NOMO-1 (cell line): ENCODE data around the gene ITGA7.

ENCODE experiments used
- DNase-seq, 2 experiments: peaks; one replicate each; lab custom pipeline; 2025; ENCODE audit not compliant: unreplicated experiment in 2 of 2; lab: John Stamatoyannopoulos, UW

Gene ITGA7

GRCh38 chr12:55718624-55719275 is 11.0 kb upstream of the ITGA7 start:
- no peak for DNase-seq

DNA sequence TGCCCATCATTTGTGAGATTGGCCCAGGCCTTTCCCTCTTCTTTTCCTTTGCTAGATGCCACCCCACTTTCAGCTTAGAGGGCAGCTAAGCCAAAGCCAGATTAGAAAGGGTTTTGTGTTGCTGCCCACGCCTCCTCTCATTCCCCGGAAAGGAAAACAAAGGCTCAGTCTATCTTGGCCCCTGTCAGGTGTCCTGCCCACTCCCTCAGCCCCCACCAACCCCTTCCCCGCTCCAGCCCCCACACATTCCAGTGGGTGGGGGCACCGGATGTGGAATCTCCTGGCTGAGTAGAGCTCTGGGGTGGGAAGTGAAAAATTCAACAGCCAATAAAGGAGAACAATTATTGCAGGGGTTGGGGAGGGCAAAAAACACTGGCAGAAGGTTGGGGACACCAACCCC is 10.3 kb upstream of the ITGA7 start:
- no peak for DNase-seq

GRCh38 chr12:55717011-55718007 is 9.6 kb upstream of the ITGA7 start:
- DNase-seq: no peak

GRCh38 chr12:55716582-55716957 is 8.9 kb upstream of the ITGA7 start:
- peak; percentile 70 to 76 for DNase-seq

GRCh38 chr12:55715833-55716581 is 8.3 kb upstream of the ITGA7 start, which contains the start of gene BLOC1S1:
Gene BLOC1S1 (plus strand): TSS chr12:55716046. CDS start chr12:55716052, 6 bp downstream.
- DNase-seq: peak; percentile 78 to 92

GRCh38 chr12:55715169-55715764 is 7.6 kb upstream of the ITGA7 start:
- DNase-seq: no peak

DNA sequence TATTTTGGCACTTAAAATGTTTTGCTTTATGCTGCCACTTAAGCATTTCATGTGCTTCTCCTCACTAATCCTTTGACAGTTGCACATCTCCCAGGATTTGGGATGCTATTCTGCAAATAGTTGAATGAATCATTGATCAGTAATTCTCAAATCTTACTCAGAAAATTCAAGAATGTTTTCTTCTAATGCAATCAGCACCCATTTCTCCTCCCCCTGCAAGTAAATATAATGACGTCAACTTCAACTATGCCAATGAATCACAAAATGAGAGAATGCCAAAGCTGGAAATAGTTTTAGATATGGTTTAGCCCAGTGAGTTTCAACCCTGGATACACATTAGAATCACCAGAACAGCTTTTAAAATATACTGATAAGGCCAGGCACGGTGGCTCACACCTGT is 6.0 kb upstream of the ITGA7 start:
- no peak for DNase-seq

DNA sequence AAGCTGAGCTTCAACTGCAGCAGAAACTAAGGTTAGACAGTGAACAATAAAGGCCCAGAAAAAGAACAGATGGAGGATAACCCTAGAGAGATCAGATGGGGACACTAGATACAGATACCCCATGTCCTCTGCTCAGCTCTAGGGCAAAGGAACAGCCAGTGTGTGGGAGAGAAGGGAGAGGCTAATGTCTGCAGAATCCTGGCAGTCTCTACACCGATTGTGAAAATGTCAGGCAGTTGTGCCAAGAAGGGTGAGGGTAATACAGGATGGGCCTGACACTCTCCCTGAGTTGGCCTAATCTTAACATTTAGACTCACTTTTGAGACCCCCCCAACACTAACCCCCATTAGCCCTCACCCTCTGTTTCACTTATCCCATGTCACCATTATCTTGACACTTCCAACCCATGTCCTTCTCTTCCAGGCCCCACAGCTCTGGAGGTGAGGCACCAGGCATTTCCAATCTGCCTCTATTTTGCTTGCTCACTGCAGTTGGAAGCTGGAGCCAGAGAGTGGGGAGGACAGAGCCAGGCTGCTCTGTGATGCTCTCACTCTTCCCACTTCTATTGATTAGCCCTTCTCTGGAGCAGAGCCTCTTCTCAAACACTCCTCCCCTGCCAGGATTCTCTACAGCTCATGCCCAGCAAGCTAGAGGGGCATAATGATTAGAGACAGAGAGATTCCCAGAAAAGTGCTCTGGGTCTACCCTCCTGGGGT is 5.2 kb upstream of the ITGA7 start:
- DNase-seq: no peak

GRCh38 chr12:55711786-55712553 is 4.3 kb upstream of the ITGA7 start:
- no peak for DNase-seq

- DNase-seq: no peak
These were observed 1.1 kb upstream of the ITGA7 start for GRCh38 chr12:55708695-55709233.

- peak; percentile 41 to 76 for DNase-seq
These were observed 459 bp downstream of the ITGA7 start for GRCh38 chr12:55707219-55707671.

DNA sequence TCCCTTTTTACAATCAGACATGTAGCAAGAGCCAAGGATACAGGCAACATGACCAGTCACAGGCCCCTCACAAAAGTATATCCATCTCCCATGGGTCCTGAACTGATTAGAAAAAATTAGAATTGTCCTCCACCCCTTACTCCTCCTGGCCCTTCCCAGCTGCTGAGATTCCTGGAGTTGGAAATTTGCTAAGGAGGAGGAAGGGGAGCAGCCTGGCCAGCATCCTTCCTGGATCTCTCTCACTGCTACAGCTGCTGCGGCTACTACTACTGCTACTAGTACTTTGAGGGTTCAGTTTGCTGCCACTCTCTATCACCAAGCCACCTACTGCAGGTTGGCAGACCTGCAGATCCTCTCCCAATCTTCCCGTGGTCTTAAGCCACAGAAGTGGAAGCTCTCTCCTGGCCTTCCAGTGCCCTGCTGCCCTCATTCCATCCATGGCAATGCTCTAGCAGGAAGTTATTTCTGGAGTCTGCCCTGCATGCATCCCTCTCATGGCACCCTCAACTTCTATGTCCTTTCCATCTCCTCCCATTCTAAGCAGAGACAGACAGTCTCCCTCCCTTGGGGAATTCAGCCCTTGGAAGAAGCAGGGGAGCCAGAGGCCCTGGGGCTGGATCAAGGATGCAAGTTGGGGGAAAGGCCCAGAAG is 1.0 kb downstream of the ITGA7 start:
- no peak for DNase-seq

- peak in 1 of 2 experiments; percentile 16 for DNase-seq
These were observed 1.8 kb downstream of the ITGA7 start for GRCh38 chr12:55705782-55706402.

DNA sequence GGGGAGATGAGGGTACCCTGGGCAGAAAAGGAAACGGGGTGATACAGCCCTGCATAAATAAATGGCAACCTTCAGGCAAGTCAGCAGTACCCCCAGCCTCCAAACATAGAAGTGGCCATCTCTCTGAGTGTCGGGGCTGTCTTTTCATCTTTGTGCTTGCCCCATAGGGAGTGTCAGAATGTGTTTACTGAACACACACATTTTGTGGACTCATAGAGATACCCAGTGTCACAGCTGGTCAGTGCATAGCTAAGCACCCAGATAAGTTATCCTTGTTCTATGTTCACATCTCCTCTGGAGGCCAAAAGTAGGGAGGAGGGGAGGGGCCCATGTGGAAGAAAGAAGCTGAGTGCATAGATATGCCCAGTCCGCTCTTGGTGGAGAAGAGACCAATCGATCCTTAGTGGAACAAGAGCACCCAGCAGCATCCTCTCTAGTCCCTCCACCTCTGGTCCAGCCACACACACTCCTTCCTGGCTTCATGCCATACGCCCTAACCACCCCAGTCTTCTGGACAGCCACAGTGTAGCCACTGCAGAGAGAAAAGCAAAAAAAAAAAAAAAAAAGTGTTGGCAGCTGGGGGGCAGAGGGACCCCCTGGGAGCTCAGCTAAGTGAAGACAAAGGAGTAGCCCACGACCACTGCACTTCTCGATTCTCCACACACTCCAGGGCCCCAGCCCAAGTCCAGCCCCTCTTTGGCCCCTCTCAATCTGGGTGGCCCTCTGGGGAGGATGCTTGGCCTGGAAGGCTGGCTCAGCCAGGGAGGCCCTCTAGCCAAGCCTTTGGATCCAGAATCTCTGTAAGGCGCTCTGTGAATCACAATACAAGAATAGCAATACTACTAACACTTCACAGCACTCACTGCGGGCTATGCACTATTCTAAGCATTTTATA is 2.6 kb downstream of the ITGA7 start:
- no peak for DNase-seq

GRCh38 chr12:55703901-55704761 is 3.6 kb downstream of the ITGA7 start:
- DNase-seq: no peak

GRCh38 chr12:55703288-55703687 is 4.4 kb downstream of the ITGA7 start:
- no peak for DNase-seq
